OCI-LY7 (cell line): ENCODE data around the gene IL2RG.

Experiments used
- EZH2phosphoT487 ChIP-seq: fragments of 200-600 bp; sonication (generic); IDR thresholded peaks from 2 replicates; pipeline ENCODE4 v1.6.1; 2018; ENCODE audit warnings: low read depth, borderline replicate concordance, mild to moderate bottlenecking, mixed run types, antibody characterized with exemption, low read length, moderate library complexity, mixed read lengths
- TF ChIP-seq, protein P1 (sequence below): fragments of 200-600 bp; sonication (generic); conservative IDR thresholded peaks from 2 replicates; pipeline ENCODE4 v1.5.1; 2014; ENCODE audit warnings: mild to moderate bottlenecking, antibody characterized with exemption, low read length, moderate library complexity, mixed read lengths

- TF ChIP-seq, protein P1, sequence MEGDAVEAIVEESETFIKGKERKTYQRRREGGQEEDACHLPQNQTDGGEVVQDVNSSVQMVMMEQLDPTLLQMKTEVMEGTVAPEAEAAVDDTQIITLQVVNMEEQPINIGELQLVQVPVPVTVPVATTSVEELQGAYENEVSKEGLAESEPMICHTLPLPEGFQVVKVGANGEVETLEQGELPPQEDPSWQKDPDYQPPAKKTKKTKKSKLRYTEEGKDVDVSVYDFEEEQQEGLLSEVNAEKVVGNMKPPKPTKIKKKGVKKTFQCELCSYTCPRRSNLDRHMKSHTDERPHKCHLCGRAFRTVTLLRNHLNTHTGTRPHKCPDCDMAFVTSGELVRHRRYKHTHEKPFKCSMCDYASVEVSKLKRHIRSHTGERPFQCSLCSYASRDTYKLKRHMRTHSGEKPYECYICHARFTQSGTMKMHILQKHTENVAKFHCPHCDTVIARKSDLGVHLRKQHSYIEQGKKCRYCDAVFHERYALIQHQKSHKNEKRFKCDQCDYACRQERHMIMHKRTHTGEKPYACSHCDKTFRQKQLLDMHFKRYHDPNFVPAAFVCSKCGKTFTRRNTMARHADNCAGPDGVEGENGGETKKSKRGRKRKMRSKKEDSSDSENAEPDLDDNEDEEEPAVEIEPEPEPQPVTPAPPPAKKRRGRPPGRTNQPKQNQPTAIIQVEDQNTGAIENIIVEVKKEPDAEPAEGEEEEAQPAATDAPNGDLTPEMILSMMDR, result no peak
- TF ChIP-seq EZH2phosphoT487, result no peak
Observed at GRCh38 chrX:71154196-71154595, 42.8 kb upstream of the IL2RG start.
